ENCODE results near the gene ABCA1. TPM values are rescaled to one million over a fixed set of nuclear protein-coding genes. Genes with fewer than 3 reads are reported as not detected.

ABCA1 gene
- total RNA-seq, 2 donors from 2014 or later = 11.2 to 17.8 TPM

DNA sequence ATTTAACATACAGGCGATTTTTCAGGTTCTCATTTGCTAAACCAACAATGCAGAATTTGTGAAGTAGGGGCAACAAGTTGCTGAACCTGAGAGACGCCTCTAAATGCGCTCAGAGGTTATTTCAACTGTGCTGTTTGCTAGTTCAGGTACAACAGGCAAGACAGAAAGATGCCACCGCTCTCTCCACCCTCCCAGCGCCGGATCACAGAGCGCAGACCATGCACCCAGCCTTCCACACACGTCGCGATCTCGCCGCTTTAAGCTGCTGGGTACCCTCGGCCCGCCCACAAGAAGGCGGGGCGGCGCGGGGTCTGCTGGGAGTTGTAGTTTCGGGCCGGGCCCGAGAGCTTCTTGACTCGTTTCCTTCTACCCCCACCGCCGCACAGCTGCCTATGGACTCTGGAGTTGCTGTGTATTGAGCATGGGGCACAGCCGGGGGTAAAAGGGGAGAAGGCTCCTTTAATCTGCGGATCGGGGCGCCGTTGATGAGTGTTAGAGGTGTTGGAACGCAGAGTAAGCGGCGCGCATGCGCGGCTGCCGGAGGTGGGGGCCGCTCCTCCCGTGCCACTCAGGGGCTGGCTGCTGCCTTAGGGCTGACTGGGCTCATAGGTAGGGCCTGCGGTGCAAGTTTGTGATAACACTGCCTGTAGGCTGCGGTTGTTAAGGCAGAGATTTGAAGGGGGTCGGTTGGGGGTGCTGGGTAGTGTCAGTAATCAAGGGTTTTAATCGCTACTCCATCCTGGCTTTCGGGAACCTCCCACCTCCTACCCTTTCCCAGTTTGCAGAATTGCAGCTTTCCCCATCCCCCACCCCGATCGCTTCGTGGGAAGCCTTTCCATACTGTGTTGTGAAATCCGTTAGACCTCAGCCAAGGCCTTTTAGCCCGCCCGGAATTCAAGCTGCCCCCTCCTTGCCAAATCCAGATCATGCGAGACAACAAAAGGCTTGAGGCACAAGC, 40.3 kb upstream of the ABCA1 start:
- H3K4me3 ChIP-seq = peak overlapping the region; percentile 69
- no peaks in the 10 kb centered on the region for H3K9me3 ChIP-seq
- no peaks in the 10 kb centered on the region for H3K27me3 ChIP-seq
- no peaks in the 10 kb centered on the region for H3K4me1 ChIP-seq
- H3K36me3 ChIP-seq = no peaks in the 10 kb centered on the region
- DNase-seq = peak; percentile 90
- intact Hi-C loops (cut with DNase I) = loop anchor here (5.0 kb wide), 1 partner anchor 41 kb away; the partner anchor contains the start of gene ABCA1
- TF ChIP-seq, protein P1, sequence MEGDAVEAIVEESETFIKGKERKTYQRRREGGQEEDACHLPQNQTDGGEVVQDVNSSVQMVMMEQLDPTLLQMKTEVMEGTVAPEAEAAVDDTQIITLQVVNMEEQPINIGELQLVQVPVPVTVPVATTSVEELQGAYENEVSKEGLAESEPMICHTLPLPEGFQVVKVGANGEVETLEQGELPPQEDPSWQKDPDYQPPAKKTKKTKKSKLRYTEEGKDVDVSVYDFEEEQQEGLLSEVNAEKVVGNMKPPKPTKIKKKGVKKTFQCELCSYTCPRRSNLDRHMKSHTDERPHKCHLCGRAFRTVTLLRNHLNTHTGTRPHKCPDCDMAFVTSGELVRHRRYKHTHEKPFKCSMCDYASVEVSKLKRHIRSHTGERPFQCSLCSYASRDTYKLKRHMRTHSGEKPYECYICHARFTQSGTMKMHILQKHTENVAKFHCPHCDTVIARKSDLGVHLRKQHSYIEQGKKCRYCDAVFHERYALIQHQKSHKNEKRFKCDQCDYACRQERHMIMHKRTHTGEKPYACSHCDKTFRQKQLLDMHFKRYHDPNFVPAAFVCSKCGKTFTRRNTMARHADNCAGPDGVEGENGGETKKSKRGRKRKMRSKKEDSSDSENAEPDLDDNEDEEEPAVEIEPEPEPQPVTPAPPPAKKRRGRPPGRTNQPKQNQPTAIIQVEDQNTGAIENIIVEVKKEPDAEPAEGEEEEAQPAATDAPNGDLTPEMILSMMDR (IDR thresholded peaks at IDR 0.05) = no peak
- peak overlapping the region; percentile 42 to 52 for H3K9ac ChIP-seq (ENCODE audit: low read depth in 2 of 2, low read length in 2 of 2)
- H3K27ac ChIP-seq = peak overlapping the region; percentile 69

DNA sequence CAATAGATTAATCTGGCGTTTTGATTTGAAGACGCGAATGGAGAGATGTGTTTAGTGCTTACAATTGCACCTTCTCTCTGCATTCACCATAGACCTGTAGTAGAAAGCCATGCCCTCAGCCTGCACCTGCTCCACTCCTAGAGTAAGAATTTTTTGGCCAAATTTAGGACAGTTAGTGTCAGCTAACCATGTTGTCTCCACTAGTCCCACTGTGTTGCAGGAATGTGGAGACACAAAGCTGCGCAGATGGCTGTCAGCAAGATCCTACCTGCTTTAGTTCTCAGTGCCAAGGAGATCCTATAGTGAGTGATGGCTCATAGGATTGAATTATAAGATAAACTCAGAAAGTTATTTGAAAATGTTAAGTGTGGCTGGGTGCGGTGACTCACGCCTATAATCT, 35.1 kb upstream of the ABCA1 start:
- Histone ChIP-seq H3K27ac (no peak overlapping the region), H3K9ac (ENCODE audit: low read depth in 2 of 2, low read length in 2 of 2) (no peak overlapping the region), H3K36me3 (no peaks in the 10 kb centered on the region), H3K9me3 (no peaks in the 10 kb centered on the region), H3K4me1 (no peaks in the 10 kb centered on the region), H3K27me3 (no peaks in the 10 kb centered on the region), H3K4me3 (no peak overlapping the region)
- intact Hi-C loops (cut with DNase I) = no loop called here
- TF ChIP-seq, protein P1 (IDR thresholded peaks at IDR 0.05) = no peak
- no peak for DNase-seq

DNA sequence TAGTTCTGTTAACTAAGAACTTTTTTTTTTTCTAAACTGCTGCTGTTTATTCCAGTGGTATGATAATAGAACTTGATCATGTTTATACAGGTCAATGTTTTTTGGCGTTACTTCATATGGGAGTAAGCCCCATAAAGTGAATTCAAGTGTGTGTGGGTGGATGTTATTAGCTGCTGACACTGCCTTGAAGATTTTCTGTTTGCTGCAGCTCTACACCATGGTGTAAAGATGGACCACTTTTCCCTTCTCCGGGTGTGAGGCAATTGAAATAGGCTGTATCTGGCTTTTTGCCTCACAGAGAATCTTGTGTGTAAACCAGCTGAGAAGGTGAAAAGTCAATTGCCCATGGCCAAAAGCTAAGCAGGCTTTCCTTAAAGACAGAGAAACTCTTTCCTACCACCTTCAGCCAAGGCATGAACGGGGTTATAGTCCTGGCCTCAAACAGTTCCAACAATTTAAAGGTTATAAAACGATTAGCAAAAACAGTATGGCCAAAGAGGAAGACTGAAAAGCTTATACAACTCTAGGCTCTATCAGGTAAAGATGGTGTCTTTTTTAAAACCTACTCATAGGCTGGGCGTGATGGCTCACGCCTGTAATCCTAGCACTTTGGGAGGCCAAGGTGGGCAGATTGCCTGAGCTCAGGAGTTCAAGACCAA, 33.9 kb upstream of the ABCA1 start:
- Histone ChIP-seq H3K27me3 (no peaks in the 10 kb centered on the region), H3K36me3 (no peaks in the 10 kb centered on the region), H3K9ac (ENCODE audit: low read depth in 2 of 2, low read length in 2 of 2) (peak overlapping the region in 1 of 2 donors; percentile 46), H3K4me1 (no peaks in the 10 kb centered on the region), H3K4me3 (no peak overlapping the region), H3K27ac (peak overlapping the region; percentile 49), H3K9me3 (no peaks in the 10 kb centered on the region)
- TF ChIP-seq, protein P1 (IDR thresholded peaks at IDR 0.05) = no peak
- DNase-seq = no peak
- intact Hi-C loops (cut with DNase I) = no loop called here

DNA sequence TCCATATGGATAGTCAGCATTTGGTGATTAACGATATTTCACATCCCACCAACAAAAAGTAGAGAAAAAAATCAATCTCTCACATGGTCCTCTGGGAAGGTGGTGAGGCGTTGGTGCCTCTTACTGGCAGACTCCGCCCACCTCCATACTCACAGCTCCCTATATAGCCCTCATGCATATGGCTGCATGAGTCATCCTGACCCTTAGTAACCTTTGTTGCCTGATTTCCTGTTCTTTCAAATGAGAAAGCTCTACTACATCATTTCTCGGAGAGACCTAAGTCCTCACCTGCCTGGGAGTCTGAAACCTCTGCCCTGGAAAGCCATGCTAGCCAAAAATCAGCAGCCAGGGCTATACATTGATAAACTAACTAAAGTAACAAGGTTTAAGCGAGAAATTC, 33.3 kb upstream of the ABCA1 start:
- Histone ChIP-seq H3K9me3 (no peaks in the 10 kb centered on the region), H3K27ac (peak overlapping the region; percentile 49), H3K4me3 (no peak overlapping the region), H3K9ac (ENCODE audit: low read depth in 2 of 2, low read length in 2 of 2) (peak overlapping the region in 1 of 2 donors; percentile 46), H3K4me1 (no peaks in the 10 kb centered on the region), H3K36me3 (no peaks in the 10 kb centered on the region), H3K27me3 (no peaks in the 10 kb centered on the region)
- DNase-seq = peak; percentile 71
- TF ChIP-seq, protein P1 (IDR thresholded peaks at IDR 0.05) = no peak
- intact Hi-C loops (cut with DNase I) = no loop called here

DNA sequence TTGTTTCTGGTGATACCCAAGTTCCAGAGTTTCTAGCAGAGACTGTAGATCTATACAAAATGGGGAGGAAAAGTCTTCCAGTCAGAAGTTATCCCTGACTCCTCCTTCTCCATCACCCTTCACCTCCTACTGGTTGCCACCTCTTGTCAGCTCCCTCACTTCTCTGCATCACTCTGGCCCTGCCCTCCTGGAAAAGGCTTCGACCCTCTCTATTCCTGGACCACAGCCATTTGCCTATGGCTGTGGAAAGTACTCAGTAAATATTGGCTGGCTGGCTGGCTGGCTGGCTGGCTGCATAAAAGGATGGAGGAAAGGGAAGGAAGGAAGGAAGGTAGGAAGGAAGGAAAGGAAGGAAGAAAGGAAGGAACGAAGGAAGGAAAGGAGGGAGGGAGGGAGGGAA, 32.7 kb upstream of the ABCA1 start:
- TF ChIP-seq, protein P1 (IDR thresholded peaks at IDR 0.05) = no peak
- Histone ChIP-seq H3K9ac (ENCODE audit: low read depth in 2 of 2, low read length in 2 of 2) (no peak overlapping the region), H3K4me1 (no peaks in the 10 kb centered on the region), H3K27me3 (no peaks in the 10 kb centered on the region), H3K9me3 (no peaks in the 10 kb centered on the region), H3K36me3 (no peaks in the 10 kb centered on the region), H3K27ac (no peak overlapping the region), H3K4me3 (no peak overlapping the region)
- intact Hi-C loops (cut with DNase I) = no loop called here
- no peak for DNase-seq

All from colonic mucosa (tissue), 4 donors.